ENCODE data around the gene CYB561D2.
A peak's percentile ranks its signal among the peaks of the same experiment; 100 is the strongest.

Gene CYB561D2

DNA sequence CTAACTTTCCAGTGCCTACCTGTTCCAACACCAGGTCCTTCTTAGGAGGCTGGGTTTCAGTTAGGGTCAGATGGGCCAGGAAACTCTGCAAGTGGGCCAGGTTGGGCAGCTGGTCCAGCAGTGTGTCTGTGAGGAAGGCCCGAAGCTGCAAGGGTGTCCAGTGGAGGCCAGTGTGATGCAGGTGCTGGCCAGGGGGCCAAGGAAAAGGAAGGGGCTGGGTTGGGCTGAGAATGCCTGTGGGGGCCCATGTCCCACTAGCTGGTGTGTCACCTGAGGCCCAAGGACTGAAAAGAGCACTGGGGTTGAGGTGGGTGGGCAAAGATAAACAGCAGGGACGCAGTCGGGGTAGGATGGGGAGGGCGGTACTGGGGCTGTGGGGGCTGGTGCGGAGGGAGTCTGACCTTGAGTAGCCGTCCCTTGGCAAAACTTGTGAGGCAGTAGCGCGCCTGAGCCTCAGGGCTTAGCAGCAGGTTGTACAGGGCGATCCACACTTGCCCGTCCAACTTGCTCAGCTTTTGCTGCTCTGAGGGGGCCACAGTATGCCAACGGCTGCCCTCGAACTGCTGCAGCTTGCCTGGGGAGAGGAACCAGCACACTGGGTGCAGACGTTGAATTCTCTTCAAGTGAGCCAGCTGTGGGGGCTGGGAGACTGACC, 8.5 kb upstream of the CYB561D2 start:
- no peak for DNase-seq (ENCODE audit: low read depth)

DNA sequence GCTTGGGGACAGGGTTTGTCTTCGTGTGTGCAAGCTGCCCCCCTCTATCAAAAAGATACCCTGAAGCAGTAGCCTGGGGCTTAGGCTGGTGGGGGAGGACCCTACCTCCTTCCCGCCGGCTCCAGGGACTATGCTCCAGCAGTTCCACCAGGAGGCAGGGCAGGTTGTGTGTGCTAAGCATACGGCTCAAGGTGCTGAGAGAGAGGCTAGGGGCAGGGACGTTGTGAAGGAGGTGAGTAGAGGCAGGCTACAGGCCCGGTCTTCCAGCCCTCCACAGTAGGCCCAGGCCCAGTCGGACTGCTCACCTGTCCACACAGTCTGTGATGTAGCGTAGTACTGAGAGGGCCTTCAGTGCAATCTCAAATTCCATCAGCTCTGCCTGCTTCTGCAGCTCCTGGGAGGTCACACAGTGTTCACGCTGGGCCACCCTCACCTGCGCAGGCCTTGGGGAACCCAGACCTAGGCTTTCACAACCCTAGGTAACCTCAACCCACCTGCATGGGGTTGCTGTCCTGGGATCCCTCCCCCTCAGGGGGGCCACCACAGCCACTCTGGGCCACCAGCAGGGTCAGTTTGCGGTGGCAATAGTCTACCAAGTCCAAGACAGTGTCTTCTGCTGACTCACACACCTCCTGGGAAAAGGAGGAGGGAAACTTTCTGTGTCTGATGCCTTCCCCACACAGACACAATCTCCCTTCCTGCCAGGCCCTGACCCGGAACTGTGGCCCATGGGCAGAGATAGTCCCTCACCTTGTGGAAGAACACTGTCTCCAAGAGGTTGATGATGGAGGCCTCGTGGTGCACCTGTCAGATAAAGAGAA, 7.6 kb upstream of the CYB561D2 start:
- no peak for DNase-seq (ENCODE audit: low read depth)

DNA sequence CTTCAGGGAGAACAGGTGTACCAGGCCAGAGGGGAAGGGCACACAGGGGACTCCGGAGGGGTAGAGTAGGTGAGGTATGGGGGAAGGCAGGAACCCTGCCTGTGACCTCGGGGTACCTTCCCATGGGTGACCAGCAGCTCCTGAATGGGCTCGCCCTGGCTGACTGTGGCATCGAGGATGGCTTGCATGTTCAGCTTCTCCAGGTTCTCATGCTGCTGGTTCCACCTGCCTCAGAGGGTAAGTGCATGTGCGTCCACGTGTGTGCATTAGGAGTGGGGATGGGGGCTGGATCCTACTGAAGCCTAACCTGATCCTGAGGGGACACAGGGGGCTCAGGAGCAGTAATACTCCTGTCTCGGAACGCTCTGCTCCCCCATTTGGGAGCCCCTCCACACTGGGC, 5.7 kb upstream of the CYB561D2 start:
- DNase-seq (ENCODE audit: low read depth): no peak

DNA sequence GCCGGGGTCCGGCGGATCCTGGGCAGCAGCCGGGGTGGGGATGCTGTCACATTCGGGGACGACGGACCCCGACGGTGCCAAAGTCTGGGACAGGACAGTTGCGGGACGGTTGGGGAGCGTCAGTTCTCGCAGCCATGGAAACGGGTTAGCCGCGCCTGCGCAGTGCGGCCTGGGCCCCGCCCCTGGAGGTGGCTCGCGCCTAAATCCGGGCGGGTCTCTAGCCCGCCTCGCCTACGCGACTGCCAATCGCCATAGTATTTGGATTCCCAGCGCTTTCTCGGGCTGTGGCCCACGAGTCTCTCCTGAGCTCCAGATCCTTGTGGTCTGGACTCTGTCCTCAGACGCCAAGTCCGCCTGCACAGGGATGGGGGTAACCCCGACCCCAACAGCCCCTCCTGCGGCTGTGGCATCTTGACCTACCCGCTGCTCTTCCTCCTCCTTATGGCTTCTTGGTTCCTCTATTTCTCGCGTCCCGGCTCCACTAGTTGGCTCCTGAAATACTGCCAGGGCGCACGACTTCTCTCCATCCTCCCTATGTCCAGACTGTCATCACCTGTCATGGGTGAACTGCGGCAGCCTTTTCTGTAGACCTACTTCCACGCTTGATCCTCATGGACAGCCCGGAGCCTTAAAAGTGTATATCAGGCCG, 5.0 kb upstream of the CYB561D2 start, which contains the start of gene ZMYND10:
TSS of gene ZMYND10 (minus strand) at position 147 of the 649 bp plus-strand sequence. CDS start 153 bp downstream, outside the sequence.
- peak; percentile 78 for DNase-seq (ENCODE audit: low read depth)

DNA sequence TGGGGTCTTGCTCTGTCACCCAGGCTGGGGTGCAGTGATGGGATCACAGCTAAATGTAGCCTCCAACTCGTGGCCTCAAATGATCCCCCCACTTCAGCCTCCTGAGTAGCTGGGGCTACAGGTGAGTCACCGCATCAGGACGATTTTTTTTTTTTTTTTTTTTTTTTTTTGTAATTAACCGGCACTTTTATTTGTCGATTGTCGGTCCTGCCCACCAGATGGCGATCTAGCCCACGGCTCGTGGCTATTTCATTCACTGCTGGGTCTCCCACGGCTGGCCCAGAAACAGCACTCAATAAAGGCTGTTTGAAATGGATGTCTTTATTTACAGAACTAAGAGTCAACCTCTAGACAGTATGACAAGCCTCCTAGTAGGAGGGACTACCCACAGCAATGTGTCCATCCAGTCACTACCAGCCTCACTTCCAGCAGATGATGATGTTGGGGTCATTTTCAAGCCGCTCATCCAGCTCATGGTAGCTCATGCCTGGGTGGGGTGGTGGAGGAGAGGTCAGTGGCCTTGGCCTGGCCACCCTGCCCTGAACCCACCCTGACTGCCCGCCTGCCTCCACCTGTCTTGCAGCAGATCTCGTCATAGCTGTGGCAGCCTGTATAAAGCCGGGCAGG, 3.4 kb upstream of the CYB561D2 start:
- DNase-seq (ENCODE audit: low read depth): peak; percentile 68

DNA sequence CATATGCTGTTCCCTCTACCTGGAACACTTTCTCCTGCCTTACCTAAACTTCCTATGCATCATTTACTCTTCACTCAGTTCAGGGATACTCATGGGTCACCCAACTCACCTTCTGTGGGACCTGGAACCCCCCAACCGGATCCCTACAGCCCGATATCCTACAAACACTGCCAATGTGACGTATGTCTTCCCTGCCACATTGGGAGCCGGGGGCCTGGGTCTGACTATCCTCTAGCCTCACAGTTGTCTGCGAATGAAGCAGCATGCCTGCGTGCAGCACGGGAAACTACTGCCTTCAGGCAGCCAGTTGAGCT, 492 bp upstream of the CYB561D2 start:
- DNase-seq (ENCODE audit: low read depth): no peak

DNA sequence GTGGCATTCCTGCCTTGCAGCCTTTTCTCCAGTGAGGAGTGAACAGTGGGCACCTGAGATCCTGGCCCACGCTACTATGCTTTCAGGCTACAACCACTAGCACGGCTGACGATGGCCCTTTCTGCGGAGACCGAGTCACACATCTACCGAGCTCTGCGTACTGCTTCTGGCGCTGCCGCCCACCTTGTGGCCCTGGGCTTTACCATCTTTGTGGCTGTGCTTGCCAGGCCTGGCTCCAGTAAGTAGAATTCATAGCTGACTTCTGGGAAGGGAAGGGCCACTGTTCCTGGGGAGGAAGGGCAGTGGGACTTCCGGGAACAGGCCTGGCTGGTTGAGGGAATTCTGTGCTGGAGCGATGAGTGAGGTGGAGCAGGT, 648 bp downstream of the CYB561D2 start:
- DNase-seq (ENCODE audit: low read depth): no peak

DNA sequence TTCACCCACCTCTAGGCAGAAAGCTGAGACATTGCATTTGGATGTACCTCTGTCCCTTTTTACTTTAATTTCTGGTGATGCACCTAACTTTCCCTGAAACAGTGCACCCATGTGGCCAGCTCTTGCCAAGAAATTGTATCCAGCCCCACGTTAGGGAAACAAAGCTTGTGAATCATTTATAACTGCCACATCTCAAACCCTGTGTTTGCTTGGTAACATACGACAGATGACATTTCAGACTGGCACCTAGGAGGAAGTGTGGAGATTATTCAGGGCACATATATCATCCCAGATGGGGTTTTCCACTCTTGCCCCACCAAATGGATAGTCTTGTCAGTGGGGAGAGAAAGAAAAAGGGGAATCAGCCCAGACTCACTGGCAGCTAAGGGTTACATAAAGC, 2.1 kb downstream of the CYB561D2 start:
- DNase-seq (ENCODE audit: low read depth): no peak

DNA sequence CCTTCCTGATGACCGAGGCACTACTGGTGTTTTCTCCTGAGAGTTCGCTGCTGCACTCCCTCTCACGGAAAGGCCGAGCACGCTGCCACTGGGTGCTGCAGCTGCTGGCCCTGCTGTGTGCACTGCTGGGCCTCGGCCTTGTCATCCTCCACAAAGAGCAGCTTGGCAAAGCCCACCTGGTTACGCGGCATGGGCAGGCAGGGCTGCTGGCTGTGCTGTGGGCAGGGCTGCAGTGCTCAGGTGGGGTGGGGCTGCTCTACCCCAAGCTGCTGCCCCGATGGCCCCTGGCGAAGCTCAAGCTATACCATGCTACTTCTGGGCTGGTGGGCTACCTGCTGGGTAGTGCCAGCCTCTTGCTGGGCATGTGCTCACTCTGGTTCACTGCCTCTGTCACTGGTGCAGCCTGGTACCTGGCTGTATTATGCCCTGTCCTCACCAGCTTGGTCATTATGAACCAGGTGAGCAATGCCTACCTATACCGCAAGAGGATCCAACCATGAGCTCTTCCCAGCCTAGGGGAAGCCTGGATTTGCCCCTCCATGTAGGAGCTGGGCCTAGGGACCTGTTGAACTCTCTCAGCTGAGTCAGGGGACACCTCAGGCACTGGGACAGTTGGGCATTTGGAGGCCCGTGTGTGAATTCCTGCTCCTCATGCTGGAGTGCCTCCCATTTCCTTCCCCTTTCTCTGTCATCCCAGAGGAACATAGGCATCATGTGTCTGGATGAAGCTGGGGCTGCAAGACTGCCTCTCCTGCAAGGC, 2.8 kb downstream of the CYB561D2 start:
- no peak for DNase-seq (ENCODE audit: low read depth)

DNA sequence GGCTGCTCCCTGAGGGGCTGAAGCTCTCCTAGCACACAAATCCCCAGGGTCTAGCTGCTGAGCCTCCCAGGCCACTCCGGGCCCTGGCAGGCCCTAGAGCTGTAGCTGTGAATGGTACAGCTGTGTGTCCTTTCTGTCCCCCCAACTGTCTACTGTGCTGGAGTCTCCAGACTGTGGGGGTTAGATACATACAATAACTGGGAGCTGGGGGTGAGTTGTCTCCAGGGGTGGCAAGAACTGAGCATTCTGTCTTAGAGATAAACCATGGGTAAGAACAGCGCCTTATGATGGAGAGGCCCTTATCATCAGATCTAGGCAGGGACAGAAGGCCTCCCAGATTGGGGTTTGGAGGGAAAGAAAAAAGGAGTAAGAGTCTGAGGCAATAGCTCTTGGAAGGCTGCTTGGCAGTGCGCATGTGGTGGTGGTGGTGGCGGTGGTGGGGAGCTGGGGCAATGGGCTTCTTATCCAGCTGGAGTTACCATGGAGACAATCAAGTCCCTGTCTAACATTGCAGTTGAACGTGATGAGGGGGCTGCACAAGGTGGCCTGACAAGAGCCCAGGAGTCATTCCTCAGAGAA, 3.6 kb downstream of the CYB561D2 start:
- DNase-seq (ENCODE audit: low read depth): no peak

DNA sequence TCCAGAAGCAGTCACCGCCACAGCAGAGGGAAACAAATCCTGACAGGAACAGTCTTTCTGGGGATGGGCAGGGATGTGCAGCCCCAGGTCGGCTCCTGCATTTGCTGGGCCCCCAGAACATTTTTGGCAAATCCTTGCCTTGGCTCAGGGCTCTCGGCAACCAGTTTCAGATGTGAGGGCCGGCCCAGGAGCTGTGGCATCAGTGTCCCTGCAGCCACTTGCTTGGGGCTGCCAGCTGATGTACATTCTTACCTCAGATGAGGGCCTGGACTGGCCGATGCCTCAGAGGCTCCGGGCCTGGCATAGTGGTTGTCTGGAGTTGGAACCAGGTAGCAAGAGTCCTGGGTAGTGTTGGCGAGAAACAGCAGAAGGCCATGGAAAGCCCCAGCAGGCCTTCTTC, 4.2 kb downstream of the CYB561D2 start:
- DNase-seq (ENCODE audit: low read depth): no peak

DNA sequence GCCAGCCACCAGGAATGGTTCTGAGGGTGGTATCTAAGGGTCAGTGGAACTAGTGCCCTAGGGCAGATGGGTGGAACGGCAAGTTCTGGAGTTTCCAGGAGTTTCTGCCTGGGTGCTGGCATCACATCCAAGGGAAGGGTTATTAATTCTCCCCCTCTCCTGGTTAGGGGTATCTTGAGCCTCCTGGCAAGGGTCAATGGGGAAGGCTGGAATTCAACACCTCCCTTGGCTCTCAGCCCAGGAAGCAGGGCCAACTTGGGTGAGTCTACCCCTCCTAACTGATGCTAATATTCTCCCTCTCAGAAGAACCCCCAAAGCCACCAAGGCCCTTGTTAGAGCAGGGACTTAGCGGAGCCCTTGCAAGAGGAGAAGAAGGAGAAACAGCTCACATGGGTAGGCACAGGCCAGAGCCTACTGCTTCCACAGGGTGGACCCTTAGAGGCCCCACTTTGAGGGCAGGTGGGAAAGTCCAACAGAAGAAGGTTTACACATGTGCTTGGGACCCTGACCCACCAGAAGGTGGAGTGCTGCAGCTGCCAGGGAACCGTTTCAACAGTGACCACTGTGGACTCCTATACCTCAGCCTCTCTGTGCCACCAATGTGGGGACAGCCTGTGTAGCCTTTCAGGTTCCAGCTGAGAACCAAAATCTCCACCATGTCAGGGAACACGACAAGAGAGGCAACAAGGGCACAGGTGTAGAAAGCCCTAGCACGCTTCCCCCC, 5.3 kb downstream of the CYB561D2 start:
- no peak for DNase-seq (ENCODE audit: low read depth)

DNA sequence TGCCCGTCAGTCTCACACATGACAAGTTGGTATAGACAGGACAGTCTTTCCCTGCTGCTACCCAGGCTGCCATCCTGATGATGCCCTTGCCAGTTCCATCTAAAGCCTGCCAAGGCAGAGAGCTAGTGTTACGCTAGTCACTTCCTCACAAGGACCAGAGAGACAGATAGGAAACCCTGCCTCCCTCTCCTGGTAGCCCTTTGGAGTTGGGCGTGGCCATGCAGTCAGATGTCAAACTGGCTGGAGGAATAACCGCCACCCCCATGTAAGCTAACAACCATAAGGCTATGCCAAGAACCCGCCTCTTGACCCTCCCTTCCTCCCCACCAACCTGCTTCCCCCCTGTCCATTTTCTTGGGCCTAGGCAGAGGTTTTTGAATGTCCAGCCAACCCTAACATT, 5.9 kb downstream of the CYB561D2 start:
- no peak for DNase-seq (ENCODE audit: low read depth)

DNA sequence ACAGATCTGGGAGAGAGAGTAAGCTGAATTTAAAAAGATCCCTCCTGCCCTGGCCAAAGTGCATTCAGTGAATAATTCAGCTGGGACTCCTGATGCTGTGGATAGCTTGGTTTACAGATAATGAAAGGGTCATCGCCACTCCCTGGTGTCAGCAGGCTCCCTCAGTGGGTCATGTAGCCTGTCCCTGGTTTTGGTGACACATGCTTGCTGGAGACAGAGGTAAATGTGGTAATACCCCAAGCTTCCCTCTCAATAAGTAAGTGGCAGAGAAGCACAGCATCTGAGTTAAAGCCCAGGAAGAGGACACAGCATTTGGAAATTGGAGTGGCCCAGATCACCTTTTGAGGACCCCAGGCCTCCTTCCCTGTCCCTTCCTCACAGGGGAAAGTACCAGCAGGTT, 6.8 kb downstream of the CYB561D2 start:
- no peak for DNase-seq (ENCODE audit: low read depth)

DNA sequence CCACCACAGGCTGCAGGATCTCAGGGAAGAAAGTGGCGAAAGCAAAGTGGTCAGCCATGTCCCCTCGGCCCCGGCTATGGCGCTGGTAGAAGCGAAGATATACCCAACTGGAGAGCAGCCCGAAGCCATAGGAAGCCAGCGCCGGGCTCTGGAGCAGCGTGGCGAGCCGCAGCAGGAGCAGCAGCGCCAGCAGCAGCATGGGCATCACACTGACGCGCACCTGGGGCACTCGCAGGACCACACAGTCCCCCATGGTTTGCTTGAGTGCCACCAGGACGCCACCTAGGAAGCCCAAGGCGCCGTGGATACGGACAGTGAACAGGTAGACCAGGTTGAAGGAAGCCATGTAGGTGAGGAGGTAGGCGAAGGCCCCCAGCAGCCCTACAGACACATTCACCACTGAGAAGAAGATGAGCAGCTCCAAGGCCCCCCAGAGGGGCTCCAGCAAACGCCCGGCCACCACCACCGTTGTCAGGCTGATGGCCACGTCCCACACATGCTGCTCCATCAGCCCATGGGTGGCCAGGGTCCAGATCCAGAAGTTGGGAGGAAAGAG, 7.8 kb downstream of the CYB561D2 start:
- DNase-seq (ENCODE audit: low read depth): no peak

DNA sequence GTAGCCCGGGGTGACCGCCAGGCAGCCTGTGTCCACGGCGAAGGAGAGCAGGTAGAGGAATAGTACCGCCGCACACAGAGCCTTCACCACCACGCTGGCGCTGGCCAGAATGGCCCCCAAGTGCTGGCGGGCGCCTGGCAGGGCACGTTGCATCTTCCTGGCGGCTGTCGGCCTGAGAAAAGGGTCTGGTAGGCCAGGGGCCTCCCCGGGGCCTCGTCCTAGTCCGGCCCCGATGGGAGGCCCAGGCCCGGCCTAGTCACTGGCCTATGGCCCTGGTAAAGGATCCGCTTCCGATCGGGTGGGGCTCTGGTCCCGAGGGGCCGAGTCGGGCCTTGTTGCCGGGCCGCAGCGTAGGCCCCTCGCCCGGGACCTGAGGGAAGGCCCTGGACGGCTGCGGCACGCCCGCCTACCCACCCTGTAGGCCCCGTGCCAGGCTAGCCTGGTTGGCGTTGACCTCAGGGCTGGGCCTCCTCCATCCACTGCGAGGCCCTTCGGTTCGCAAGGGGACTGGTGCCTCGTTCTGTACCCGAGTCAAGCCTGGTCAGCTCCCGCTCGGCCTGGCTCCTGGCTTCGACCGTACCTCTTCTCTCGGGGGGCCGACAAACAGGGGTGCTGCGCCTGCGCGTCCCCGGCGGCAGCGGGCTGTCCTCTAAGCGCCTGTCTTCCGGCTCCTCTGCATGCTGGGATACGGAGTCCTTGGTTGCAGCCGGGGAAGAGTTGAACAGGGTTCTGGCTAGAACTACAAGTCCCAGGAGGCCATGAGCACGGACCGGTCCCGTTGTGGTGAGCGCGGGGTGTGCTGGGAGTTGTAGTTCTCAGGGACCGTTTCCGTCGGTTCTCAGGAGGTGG, 8.5 kb downstream of the CYB561D2 start, which contains the start of gene TMEM115:
TSS of gene TMEM115 (minus strand) at position 611 of the 849 bp plus-strand sequence. CDS start at position 153, 458 bp downstream.
- DNase-seq (ENCODE audit: low read depth): peak; percentile 87

DNA sequence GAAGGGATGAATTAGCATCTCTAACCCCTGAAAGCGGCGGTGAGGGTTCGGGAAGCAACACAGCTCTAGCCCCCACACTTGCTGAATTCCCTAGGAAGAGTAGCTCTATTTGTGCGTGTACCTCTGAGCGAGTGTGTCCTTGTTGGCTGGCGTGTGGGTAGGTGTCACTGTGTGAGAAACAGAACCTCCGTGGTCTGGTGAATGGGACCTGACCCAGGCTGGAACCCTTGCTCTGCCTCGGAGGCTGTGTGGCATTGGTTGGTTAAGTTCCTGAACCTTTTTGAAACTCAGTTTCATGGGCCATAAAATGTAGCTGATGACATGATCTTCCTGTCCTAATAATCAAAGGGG, 9.1 kb downstream of the CYB561D2 start:
- DNase-seq (ENCODE audit: low read depth): no peak

DNA sequence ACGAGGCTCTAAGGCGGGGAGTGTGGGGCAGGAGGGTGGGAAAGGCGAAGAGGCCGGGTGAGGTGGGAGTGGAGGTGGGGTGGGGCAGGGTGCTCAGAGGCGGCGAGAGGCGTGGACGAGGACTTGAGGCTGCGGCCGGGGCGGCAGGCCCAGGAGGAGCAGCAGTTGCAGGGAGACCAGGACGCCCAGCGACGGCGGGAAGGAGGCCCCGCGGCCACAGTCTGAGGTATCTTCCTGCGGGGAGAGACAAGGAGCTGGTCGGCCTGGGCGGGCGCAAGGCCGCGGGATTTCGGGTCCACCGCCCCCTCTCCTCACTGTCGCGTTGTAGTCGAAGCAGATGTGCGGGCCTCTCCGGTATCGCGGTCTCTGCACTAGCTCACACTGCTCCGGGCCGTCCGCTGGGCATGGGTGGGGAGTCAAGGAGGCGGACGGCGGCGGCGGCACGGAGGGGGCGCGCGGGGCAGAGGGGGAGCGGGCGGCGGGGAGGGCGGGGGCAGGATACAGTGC, 14.0 kb downstream of the CYB561D2 start:
- DNase-seq (ENCODE audit: low read depth): no peak

DNA sequence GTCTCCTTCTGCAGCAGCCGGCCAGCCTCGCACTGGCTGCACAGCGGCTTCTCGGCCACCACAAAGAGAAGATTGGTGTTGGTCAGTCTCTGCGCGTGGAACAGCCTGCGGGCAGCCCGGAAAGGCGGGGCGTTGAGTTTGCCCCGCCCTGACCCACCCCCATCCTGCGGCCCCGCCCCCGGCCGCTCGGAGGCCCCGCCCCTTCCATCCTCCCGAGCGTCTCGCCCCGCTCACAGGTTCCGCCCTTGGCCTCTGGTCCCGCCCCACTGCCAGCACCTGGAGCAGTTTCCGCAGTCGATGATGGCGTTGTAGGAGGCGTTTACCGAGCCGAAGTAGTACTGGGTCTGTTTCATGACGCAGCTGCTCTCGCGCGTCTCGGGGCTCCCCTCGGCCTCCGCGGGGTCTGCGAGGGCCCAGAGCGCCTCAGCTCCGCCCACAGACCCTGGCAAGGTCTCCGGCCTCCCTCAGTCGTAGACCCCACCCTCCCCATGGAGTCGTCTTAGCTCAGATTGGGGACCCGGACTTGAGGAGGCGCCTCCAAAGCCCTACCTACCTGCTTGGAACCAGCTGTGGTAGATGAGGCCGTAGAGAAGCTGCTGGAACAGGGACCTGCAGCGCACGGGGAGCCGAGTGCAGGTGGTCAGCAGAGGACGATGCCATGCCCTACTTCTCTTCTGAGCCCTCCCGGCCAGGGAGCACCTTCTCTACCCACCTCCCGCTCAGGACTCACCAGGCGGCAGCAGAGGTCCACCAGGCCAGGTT, 14.6 kb downstream of the CYB561D2 start:
- DNase-seq (ENCODE audit: low read depth): peak; percentile 91
